Activated T-cell treated with anti-CD3 and anti-CD28 coated beads for 48 hours (primary cell): ENCODE measurements around the gene MGAT4A.
A peak's percentile ranks its signal among the peaks of the same experiment; 100 is the strongest.
"Not testable (repeated sequence)": the region's sequence is repeated elsewhere in the genome, so short reads cannot be mapped to it uniquely, and the experiment has no call there.

ENCODE experiments used
- DNase-seq: peaks from one replicate; pipeline ENCODE4 v3.0.0-alpha.2; 2020; ENCODE audit warnings: low read depth

MGAT4A gene

DNA sequence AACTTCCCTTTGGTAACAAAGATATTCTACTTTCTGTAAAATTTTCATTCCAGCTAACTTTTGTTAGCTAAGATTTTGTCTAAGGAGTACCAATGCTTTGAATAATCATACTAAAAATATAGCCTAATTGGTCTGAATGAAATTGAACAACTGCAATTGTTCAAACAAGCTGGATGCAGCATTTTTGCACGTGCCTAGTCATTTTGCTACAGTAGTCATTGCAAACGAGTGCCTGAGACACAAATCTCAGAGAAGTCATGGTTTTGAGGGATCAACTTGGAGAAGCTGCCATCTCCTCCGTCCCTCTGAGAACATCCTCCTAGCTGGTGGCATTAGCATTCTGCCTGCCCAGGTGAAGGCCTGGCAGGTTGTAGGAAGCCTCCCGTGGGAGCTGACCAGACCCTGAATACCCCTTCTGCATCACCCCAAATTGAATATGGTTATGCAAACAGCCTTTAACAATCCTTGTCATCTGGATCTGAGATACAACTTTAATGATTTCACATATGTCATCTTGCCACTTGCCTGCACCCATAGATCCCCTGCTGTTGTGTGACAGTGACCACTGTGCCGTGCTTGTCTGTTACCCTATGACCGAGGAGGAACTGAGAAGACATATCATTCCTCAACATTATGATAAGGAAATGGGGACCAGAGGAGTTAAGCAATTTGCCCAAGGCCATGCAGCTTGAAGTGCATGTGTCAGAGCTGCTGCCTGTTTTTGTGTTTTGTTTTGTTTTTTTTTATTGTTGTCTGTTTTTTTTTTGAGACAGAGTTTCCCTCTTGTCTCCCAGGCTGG lies 29.1 kb upstream of the MGAT4A start:
- no peak for DNase-seq

DNA sequence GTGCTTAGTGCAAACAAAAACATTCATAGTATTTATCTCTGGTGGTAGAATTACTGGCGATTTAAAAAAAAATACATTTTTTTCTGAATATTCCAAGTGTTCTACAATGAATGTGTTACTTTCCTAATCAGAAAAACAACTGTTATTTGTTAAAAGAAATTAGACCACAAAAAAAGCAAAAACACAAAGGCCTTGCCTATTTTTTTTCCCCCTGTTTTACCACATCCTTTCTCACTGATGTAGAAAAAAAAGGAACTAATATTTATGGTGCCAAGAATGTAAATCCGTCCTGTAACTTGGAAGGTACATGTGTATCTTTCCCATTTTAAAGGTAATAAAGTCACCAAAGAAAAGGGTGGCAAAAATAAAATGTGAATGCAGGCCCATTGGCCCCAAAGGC lies 28.4 kb upstream of the MGAT4A start:
- no peak for DNase-seq

DNA sequence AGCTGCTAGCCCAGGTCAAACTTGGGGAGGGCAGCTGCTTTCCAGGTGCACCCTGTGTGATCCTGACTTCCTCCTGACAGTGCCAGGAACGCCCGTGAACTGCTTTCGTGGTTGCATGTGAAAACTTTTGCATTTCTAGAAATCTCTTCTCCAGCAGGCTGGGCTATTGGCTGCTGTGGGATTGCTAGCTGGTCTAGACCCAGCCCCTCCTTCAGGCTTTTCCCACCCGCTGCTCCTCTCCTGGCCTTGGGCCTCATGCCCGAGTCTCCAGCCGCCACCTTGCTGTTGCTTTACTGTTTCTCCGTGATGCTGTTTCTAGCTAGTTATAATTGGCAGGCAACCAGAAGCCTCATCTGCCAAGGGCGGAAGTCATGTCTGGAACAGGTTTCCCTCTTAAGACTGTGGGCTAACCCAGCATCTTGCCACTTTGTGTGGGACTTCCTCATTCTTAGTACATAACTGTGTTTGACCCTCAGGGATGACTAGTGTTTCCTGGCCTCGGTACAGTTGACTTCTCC lies 27.0 kb upstream of the MGAT4A start:
- DNase-seq: no peak

DNA sequence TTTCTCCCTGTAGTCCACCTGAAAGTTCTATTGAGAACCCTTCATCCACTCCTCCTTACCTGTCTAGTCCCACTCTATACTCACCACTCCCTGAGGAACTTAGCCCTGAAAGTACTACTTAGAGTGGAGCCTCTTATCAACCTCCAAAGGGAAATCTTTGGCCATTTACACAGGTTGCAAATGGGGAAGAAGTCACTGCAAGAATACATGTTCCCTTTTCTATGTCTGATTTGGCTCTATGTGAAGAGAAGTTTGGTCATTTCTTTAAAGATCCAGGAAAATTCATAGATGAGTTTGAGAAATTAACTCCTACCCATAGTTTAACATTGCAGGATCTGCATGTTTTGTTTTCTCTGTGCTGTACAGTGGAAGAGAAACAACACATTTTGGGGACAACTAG lies 22.9 kb upstream of the MGAT4A start:
- no peak for DNase-seq

DNA sequence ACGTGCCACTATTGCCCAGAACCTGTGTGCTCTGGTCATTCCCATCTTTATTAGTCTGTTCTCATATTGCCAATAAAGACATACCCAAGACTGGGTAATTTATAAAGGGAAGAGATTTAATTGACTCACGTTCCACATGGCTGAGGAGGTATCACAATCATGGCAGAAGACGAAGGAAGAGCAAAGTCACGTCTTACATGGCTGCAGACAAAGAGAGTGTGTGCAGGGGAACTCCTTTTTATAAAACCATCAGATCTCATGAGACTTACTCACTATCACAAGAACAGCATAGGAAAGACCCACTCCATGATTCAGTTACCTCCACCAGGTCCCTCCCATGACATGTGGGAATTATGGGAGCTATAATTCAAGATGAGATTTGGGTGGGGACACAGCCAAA lies 21.8 kb upstream of the MGAT4A start:
- DNase-seq: not testable (repeated sequence)

DNA sequence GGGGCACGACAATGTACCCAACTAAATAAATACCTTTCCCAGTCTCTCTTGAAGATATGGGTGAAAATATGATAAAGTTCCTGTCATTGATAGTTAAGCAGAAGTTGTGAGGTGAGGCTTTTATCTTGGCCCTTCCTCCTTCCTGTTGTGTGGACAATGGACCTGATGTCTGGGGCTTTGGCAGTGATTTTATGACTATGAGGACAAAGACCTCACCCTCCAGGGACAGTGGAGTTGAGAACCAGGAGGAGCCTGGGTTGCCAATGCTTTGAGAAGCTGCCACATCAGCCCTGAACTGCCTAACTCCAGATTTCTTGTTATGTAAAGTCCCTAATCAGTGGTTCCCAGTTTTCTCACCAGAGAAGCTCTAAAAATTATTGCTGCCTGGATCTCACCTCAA lies 20.8 kb upstream of the MGAT4A start:
- no peak for DNase-seq

DNA sequence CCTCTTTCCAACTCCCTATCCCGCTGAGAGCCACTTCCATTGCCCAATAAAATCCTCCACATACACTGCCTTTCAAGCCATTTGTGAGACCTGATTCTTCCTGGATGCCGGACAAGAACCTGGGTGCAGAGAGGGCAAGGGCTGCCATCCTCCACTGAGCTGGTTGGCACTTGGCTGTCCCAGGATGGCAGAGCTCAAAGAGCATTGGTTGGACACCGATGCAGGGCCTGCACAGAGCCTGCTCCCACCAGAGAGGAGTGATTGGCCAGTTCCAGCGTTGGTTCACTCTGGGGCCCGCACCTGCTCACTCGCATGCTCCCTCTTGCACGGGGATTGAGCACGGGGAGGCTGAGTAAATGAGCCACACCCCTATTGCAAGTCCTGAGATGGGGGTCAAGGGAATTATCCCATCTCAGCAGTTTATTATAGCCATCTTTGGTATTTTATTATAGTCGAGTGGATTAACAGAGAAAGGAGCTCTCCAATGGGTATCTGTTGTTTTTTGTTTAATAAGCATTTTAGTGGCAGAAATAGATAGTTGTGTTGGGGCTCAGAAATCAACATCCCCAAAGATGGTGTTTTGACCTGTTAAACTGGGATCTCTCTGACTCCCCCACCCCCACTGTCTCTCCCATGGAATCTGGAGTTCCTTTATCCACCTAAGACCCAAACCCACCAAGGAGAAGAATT lies 19.8 kb upstream of the MGAT4A start:
- DNase-seq: no peak

DNA sequence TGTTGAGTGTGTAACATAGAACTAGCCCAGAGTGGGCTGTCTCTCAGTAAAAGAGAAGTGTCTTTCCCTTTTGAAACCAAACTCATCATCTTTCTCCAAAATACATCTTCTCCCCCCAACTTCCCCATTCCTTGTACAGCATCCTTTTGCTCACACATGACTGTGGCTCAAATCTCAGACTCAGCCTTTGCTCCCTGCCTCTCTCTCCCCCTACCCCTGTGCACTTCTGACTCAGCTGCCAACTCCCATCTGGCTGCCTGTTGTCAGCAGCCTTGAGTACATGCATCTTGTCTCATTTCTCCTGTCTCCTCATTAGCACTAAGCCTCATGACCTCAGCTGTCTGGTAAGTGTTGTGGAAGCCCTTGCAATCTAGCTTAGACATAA lies 18.1 kb upstream of the MGAT4A start:
- no peak for DNase-seq

DNA sequence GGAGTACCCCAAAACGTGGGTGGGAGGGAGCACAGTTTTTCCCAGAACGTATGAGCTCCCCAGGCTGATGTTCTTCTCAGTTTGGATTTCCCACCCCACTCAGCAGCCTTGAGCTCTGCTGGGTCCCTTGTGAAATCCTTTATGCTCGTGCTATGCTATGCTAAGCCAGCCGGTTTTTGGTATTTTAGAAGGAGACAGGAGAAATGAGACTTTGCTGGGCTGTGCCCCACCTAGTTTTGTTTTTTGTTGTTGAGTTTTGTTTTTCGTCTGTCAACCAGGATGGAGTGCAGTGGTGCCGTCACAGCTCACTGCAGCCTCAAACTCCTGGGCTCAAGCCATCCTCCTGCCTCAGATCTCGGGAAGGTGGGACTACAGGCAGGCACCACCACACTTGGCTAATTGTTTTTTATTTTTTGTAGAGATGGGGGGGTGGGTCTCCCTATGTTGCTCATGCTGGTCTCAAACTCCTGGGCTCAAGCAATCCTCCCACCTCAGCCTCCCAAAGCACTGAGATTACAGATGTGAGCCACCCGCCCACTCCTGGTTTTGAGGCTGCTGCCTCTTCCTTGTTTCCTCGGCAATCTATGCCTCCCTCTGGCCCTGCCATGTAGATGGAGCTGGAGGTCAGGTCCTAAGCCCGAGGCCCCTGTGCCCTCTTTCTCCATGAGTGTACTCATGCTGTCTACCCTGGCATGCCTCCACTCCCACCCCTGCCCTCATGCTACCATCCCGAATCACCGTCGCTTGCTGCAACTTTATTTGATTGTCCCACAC lies 17.5 kb upstream of the MGAT4A start:
- no peak for DNase-seq

DNA sequence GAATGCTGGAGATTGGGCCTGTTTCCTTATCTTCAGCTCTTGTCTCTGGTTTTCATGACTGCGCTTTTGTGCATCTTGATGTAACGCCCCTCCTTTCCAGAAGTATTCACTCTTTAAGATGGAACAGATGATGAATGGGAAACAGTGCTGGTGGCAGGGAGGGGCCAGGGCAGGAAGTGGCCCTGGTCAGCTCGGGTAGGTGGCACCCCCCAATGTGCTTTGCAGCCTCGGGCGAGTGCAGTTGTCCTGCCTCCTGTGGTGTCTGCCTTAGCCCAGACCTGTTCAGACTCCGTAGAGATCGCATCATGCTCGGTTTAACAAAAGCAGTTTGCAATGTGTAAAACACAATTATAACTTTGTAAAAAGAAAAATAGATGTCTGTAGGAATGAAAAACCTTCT lies 17.0 kb upstream of the MGAT4A start:
- no peak for DNase-seq

DNA sequence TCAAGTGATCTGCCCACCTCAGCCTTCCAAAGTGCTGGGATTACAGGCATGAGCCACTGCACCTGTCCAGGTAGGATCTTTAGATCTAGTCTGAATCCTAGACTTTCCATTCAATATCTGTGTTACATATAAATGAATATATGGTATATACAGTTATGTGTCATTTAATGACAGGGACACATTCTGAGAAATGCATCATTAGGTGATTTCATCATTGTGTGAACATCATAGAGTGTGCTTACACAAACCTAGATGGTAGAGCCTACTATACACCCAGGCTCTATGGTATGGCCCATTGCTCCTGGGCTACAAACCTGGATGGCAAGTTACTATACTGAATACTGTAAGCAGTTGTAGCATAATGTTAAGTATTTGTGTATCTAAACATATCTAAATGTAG lies 15.5 kb upstream of the MGAT4A start:
- DNase-seq: no peak

DNA sequence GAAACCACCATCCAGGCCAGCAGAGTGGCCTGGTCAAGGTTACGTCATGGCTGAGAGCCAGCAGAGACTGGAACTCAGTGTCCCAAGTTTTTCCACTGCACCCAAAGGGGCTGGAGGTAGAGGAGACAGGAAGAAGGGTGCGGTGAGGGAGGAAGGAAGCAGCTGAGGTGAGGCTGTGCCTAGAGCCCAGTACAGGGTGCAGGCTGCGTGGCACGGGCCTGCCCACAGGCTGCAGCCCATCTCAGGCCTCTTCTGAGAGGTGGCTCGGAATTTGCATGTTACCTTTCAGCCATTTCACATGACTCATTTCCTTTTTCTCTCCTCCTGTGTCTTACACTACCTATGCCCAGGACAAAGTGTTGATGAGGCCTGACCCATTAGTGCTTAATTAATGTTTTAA lies 13.7 kb upstream of the MGAT4A start:
- DNase-seq: no peak

DNA sequence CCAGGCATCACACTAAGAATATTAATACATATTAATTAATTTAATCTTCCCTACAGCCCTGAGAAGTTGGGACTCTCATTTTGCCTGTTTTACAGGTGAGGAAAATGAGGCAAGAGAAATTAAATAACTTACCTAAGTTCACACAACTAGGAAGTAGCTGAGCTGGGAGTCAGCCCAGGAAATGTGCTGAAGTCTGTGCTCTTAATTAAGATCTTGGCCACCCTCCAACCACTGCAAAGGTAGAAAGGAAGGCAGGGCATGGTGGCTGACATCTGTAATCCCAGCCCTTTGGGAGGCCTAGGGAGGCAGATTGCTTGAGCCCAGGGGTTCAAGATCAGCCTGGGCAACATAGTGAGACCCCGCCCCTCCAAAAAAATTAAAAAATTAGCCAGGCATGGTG lies 12.9 kb upstream of the MGAT4A start:
- DNase-seq: no peak

DNA sequence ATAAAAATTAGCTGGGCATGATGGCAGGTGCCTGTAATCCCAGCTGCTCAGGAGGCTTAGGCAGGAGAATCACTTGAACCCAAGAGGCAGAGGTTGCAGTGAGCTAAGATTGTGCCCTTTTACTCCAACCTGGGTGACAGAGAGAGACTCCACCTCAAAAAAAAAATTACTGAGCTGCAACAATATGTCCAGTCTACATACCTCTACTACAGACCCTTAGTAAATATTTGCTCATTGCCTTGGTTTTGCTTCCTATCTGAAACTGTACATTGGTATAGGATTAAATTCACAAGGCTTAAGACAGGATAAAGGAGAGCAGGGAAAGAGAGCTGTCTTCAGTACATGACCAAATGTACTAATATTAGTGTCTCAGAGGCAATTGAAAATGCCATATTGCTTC lies 8.1 kb upstream of the MGAT4A start:
- no peak for DNase-seq

DNA sequence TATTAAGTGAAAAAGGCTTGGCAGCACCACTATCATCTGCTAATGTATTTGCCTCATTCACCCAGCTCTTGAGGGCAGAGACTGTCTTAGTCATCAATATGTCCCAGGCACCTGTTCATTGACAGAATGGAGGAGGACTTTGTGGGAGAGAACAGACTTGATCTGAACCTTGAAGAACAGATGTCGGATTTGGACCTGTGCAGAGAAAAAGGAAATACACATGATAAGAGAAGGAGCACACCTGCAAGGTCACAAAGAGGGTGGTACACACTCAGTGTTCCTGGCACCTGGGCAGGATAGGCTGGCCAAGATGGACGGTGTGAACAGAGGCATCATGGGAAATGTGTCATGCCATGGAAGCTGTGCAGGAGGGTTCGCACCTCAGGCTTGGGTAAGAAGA lies 7.4 kb upstream of the MGAT4A start:
- no peak for DNase-seq

DNA sequence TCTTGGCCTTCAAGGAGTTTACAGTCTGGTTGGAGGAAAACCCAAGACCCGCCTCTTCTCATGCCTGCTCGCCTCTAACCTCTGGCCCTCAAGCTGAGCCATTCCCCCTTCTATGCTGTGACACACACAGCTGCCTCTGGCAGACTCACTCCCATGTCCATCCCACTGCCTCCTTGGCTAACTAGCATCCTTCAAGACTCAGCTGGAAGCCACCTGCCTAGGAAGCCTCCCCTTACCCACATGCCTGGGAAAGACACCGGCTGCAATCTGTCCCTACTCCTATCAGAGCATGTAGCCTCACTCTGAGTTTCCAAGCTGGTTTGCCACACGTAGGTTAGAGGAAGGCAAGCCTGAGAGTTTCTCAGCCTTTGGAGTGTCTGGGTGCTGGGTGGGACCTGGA lies 6.9 kb upstream of the MGAT4A start:
- no peak for DNase-seq

DNA sequence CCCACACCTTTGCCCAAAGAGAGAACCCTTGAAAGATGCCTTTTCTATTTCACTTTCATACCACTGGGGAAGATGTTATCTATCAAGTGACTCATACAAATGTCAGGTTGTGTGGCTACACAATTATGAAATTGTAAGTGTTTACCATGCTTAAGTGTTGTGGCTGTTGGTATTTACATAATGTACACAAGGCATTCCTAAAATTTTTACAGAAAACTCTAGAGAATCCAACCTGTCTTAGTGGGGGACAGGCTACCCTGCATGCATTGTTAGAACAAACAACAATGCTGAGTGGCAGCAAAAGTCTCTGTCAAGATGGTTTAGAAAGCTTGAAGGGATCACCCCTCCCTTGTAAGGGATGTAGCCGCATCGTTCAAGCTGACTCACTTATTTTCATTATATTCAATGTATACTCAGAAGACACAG lies 5.5 kb upstream of the MGAT4A start:
- no peak for DNase-seq

DNA sequence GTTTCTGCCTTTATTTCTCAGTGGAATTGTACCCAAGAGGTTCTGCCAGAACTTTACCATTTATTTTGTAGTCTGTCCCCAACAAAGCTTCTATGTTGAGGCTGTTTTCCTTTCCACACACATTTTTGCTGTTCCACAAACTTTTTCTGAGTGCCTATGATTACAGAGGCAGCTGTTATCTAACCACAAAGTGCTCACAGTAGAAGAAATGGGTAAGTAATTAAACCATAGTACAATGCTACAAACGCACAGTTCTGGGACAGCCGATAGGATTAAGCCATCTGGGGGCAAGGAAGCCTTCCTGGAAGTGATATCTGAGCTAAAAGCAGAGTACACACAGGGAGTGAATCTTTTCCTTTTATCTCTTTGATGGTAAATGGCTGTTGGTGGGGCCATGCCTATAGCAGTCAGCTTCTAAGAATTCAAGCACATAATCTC lies 3.9 kb upstream of the MGAT4A start:
- no peak for DNase-seq

DNA sequence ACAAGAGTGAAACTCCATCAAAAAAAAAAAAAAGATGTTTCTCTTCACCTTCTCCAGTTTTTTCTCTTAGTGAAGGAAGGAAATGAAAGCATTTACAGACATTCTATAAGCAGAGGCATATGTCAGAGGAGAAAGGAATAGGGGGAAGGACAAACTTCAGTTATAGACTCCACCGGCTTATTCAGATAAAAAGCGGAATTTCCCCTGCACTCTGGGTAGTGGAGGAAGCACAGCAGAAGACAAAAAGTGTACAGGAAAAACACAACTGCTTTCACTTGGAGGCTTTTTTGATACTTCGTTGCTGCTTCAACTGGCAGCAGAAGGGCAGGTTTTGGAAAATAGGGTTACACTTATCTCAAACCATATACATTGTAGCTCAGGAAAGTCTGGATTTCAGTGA lies 3.2 kb upstream of the MGAT4A start:
- no peak for DNase-seq

DNA sequence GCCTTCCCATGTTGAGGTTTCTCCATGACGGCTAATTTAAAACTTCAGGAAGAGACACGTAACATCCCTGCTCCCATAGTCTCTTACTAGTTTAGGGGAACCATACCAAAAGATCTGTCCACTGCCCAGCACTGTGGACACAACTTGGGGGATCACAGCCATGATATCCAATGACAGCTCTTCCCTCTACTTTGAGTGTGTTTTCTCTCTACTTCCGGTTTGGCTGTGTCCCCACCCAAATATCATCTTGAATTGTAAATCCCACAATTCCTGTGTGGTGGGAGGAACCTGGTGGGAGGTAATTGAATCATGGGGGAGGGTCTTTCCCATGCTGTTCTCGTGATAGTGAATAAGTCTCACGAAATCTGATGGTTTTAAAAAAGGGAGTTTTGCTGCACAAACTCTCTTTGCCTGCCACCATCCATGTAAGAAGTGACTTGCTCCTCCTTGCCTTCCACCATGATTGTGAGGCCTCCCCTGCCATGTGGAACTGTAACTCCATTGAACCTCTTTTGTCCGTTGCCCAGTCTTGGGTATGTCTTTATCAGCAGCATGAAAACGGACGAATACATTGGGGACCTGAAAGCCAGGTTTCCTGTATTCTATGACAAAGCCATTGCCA lies 1.6 kb upstream of the MGAT4A start:
- no peak for DNase-seq

DNA sequence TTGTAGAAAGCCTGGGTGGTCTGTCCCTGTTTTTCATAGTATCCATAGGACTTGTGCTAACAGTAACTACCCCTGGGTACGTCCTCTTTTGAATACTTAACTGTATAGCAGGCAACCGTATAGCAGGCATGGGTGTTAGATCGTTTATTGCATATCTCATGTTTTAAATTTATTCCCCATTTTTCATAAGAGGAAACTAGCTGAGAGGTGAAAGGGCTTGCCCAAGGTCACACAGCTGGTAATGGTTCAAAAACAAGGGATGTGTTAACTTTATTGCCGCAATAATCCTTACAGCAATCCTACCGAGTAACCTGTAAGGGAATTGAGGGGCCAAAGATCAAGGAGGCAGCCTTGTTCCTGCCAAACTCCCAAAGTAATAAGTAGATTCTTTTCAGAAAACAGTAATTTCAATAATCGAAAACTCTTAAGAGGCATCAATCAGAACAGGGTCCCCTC lies 990 bp upstream of the MGAT4A start:
- DNase-seq: no peak

DNA sequence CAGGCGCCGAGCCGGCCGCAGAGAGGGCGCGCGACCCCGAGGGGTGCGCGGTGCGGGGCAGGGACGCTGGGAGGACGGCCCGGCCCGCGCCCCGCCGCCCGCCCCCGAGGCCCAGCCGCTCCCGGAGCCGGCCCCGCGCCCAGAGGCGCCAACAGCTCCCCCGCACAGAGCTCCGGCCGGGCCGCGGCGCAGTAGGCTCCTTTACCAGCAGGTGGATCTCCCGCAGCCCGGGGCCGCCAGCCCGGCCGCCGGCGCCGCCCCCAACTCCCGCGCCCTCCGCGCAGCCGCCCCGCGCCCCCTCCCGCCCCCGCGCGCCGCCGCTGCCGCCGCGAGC lies 258 bp downstream of the MGAT4A start:
- peak; percentile 56 for DNase-seq
